Measurements from ENCODE around the gene GTF3C2.

- no peak for TF ChIP-seq CTCF (IDR thresholded peaks at IDR 0.05)
- TF ChIP-seq POLR2AphosphoS5 (IDR thresholded peaks at IDR 0.05; ENCODE audit: low read depth, low read length) = no peak
- TF ChIP-seq REST (IDR thresholded peaks at IDR 0.05; ENCODE audit: insufficient read depth in 1 of 2, low read depth in 2 of 2, low read length in 1 of 2) = no peak
- no peak for TF ChIP-seq SIN3A (IDR thresholded peaks at IDR 0.05; ENCODE audit: borderline replicate concordance, insufficient read depth, low read depth, low read length)
Measured at GRCh38 chr2:27297195-27297594, 59.4 kb downstream of the GTF3C2 start.

All from Panc1 (cell line).